ENCODE results near the gene PPIL4.
A peak's percentile ranks its signal among the peaks of the same experiment; 100 is the strongest.
"Not testable (repeated sequence)": the region's sequence is repeated elsewhere in the genome, so short reads cannot be mapped to it uniquely, and the experiment has no call there.

The PPIL4 gene

GRCh38 chr6:149529650-149530049 is 16.2 kb downstream of the PPIL4 start:
- DNase-seq (ENCODE audit: low spot score), result no peak

GRCh38 chr6:149515494-149515893 is 30.3 kb downstream of the PPIL4 start:
- DNase-seq (ENCODE audit: low spot score), result no peak

- no peak for DNase-seq (ENCODE audit: low spot score)
These were observed 31.9 kb downstream of the PPIL4 start for GRCh38 chr6:149513915-149514314.

GRCh38 chr6:149510793-149511512 is 34.9 kb downstream of the PPIL4 start:
- DNase-seq (ENCODE audit: low spot score), result no peak

GRCh38 chr6:149508485-149508884 is 37.4 kb downstream of the PPIL4 start:
- no peak for DNase-seq (ENCODE audit: low spot score)

- peak; percentile 54 for DNase-seq (ENCODE audit: low spot score)
These were observed 42.0 kb downstream of the PPIL4 start for GRCh38 chr6:149503872-149504271.

- DNase-seq (ENCODE audit: low spot score), result no peak
These were observed 42.6 kb downstream of the PPIL4 start for GRCh38 chr6:149503276-149503675.

GRCh38 chr6:149501768-149502167 is 44.1 kb downstream of the PPIL4 start:
- DNase-seq (ENCODE audit: low spot score), result no peak

GRCh38 chr6:149501201-149501600 is 44.6 kb downstream of the PPIL4 start:
- no peak for DNase-seq (ENCODE audit: low spot score)

- DNase-seq (ENCODE audit: low spot score), result no peak
These were observed 45.7 kb downstream of the PPIL4 start for GRCh38 chr6:149500096-149500495.

GRCh38 chr6:149499066-149499465 is 46.8 kb downstream of the PPIL4 start:
- no peak for DNase-seq (ENCODE audit: low spot score)

GRCh38 chr6:149497365-149497764 is 48.5 kb downstream of the PPIL4 start:
- DNase-seq (ENCODE audit: low spot score), result no peak

GRCh38 chr6:149496597-149496996 is 49.2 kb downstream of the PPIL4 start:
- not testable (repeated sequence) for DNase-seq (ENCODE audit: low spot score)

GRCh38 chr6:149495349-149496016 is 50.4 kb downstream of the PPIL4 start:
- not testable (repeated sequence) for DNase-seq (ENCODE audit: low spot score)

GRCh38 chr6:149494810-149495209 is 51.0 kb downstream of the PPIL4 start:
- DNase-seq (ENCODE audit: low spot score), result not testable (repeated sequence)

- DNase-seq (ENCODE audit: low spot score), result no peak
These were observed 52.0 kb downstream of the PPIL4 start for GRCh38 chr6:149493761-149494320.

- DNase-seq (ENCODE audit: low spot score), result no peak
These were observed 53.0 kb downstream of the PPIL4 start for GRCh38 chr6:149492798-149493343.

GRCh38 chr6:149489967-149490366 is 55.9 kb downstream of the PPIL4 start:
- no peak for DNase-seq (ENCODE audit: low spot score)

GRCh38 chr6:149488815-149489214 is 57.0 kb downstream of the PPIL4 start:
- DNase-seq (ENCODE audit: low spot score), result no peak

- DNase-seq (ENCODE audit: low spot score), result no peak
These were observed 58.5 kb downstream of the PPIL4 start for GRCh38 chr6:149487316-149487715.

GRCh38 chr6:149484733-149485700 is 60.8 kb downstream of the PPIL4 start, which contains the start of gene ZC3H12D:
TSS of gene ZC3H12D (minus strand) at chr6:149485014. CDS start at chr6:149474543, 10,471 bp downstream.
- no peak for DNase-seq (ENCODE audit: low spot score)
